ENCODE data around the gene PIGN.
"Not testable (repeated sequence)": the region's sequence is repeated elsewhere in the genome, so short reads cannot be mapped to it uniquely, and the experiment has no call there.

Gene PIGN

DNA sequence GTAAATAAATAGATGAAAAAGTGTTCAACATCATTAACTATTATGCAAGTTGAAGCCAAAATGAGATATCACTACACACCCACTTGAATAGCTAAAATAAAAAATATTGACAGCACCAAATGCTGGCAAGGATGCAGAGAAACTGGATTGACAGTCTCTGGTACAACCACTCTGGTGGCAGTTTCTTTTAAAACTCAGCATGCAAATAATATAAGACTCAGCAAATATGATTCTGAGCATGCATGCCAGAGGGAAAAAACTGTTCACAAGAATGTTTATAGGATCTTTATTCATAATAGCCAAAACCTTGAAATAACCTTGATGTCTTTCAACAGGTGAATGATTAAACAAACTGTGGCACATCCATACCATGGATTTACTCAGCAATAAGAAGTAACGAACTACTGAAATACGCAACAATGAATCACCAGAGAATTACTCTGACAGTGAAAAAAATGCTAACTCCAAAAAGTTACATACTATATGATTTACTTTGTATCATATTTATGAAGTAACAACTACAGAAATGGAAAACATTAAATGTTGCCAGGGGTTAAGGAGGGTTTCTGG lies 131.8 kb downstream of the PIGN start:
- DNase-seq = no peak

DNA sequence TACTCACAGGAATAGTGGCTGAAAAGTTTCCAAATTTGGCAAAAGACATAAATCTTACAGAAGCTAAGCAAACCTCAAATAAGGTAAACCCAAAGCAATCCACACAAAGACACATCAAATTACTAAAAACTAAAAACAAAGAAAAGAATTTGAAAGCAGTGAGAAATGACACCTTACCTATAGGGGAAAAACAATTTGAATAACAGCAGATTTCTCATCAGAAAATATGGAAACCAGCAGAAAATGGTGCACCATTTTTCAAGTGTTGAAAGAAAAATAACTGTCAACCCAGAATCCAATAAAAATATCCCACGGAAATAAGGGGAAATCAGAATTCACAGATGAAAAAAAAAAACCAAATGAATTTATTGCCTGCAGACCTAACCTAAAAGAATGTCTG lies 138.6 kb downstream of the PIGN start:
- DNase-seq = no peak

DNA sequence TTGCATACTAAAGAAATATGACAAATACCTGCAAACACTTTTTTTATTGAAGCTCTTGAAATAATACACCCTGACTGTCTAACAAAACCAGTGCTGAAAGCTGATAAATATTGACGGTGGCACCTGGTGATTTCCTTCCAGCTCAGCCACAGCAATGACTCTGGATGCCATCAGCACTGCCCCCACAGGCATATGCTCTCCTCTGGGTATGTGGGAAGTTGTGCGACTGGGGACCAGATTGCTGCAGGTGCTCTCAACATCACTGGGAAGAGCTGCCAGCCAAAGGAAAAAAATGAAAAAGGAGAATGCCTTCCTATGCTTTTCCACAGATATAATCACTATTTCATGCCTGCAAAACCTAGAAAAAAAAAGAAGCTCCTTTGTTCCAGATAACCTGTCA lies 141.5 kb downstream of the PIGN start:
- DNase-seq = no peak

DNA sequence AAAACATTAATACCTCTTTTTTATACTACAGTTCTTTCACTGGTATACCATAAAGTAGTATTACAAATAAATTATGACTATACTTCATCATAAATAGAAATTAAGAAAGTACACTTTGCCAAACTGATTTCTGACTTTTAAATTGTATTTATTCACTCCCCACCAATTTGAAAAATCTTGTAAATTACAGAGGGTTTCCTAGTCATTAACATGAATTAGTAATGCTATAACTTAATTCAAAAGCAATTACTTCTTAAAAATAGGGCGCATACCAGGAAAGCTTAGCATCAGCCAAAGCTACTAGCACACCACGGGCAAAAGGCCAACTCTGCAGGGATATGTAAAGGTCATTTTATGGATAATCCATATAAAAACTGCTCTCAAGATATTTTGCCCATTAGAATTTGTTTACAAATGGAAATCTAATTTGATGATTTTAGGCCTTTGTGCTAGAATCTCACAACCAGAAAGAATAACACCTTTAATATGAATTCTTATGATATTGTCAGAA lies 142.3 kb downstream of the PIGN start:
- DNase-seq = no peak

DNA sequence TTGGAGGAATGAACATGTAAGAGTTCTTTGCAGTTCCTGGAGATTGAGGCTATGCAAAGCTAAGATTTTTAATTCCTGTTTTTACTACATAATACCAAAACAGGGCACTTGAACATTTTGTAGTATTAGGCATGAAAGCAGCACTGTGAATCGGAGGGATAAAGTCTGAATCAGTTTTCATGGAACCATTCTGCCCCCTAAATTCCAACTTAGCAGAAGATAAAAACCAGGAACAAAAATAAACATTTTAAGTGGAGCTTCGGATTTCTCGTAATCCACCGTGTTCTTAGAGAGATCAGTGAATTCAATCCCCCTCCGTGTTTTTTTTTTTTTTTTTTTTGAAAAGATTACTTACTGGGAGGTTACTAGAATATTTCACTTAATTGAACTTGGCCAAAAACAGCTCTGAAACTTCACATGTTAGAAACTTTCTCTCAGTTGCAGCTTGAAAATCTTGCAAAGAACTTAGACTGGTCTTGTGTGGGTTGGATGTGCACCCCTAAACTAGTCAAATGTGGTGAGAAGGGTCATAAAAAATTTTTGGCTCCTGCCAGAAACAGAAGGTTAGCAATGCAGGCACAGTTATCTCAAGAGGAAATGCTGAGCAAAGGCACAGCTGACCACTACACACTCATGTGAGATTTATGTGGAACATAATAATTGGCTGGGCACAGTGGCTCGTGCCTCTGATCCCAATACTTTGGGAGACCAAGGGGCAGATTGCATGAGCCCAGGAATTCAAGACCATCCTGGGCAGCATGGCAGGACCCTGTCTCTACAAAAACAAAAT lies 148.7 kb downstream of the PIGN start:
- no peak for DNase-seq

DNA sequence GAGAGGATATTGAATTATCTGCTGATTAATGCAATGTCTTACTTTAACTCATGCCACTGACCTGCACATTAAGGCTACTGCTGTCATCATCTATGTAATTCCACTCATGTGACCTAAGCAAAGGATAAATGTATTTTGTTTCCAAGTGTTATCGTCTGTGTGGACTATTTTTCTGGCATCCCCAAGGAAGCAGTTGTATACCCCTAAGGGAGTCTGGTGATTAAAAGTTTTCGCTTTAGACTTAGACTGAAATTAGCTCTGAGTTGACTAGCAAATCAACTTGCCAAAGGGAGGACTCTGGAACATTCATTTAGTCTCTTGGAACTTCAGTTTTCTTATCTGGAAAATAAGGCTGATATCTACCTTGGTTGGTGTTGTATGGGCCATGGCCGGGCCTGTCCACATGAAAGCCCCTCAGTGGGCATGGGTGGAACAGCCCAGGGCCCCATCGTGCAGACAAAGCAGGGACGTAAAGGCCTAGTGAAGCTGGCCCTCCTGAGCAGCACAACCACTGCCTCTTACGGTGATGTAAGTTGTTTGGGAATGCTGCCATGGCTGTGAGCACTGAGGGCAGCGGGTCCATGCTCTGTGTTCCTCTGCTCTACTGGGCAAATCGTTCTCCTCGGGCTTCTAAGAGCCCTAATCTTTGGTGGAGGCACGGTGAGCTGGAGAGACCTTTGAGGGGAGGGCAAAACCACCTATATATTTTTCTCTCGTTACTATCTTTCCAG lies 149.7 kb downstream of the PIGN start:
- DNase-seq = no peak

DNA sequence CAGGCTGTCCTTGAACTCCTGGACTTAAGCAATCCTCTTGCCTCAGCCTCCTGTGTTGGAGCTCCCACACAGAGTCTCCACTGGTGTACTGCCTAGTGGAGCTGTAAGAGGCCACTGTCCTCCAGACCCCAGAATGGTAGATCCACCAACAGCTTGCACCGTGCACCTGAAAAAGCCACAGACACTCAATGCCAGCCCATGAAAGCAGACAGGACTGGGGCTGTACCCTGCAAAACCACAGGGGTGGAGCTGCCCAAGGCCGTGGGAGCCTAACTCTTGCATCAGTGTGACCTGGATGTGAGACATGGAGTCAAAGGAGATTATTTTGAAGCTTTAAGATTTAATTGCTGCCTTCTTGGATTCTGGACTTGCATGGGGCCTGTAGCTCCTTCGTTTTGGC lies 152.6 kb downstream of the PIGN start:
- not testable (repeated sequence) for DNase-seq

DNA sequence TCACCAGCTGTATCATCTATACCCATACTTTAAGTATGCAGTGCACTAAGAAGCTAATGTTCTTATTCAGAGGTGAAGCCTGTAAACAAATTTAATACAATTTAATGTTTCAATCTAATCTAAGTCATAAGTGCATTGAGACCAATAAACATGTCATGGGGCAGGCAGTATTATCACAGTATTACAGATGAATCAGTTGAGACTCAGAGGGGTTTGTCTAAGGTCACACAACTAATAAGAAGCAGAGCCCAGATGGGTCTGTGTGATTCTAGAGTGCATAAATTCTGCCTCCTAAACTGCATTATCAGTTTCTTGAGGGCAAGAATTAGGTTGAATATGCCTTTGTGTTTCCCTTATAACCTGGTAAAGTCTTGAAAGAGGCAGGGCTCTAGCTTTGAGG lies 153.1 kb downstream of the PIGN start:
- DNase-seq = no peak

DNA sequence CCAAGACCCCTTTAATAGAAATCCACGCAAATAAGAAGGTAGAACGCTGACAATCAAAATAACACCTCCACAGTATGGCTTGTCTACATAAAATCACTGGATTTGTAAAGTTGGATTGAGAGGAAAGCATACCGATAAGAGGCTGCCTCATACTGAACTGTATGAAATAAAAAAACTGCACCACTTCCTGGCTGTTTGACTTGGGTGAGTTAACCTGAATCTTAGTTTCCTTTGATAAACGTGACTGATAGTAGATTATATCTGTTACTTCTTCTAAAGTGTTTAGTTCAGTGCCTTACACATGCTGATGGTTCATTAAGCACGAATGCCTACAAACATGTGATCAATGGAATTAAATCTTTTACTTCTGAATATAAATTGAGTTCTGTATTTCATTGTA lies 153.6 kb downstream of the PIGN start:
- no peak for DNase-seq

DNA sequence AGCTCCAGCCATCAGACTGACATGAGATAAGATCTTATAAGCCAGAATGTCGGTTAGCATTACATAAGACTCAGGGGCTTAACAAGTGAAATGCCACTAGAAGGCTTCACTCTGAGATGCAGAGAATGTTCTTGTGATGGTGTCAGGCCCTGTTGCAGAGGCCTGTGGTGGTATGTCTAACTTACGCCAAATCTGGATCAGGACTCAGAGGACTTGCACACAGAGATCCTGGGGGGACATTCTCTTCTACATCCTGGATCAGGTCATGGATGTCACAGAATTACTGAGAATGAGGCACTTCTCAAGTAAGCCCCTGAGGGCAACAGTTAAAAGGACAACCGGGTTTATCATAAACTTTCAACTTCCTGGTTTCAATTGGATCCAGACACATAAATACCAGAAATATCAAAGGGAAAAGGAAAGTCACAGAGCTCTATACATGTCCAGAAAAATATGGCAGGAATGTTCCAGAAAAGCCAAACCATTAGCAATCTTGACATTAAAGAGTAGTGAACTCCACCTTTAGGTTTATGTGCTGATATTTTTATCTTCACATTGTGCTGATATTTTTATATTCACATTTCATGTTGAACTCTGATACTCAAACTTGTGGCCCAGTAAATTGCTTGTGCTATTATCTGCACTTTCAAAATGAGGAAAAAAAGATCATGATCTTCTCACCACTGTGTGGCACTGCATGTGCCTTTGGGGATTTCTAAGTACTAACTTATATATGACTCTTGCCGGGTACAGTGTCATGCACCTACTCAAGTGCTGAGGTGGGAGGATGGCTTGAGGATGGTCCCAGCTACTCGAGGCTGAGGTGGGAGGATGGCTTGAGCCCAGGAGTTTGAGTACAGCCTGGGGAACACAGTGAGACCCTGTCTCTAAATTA lies 156.5 kb downstream of the PIGN start:
- DNase-seq = no peak

DNA sequence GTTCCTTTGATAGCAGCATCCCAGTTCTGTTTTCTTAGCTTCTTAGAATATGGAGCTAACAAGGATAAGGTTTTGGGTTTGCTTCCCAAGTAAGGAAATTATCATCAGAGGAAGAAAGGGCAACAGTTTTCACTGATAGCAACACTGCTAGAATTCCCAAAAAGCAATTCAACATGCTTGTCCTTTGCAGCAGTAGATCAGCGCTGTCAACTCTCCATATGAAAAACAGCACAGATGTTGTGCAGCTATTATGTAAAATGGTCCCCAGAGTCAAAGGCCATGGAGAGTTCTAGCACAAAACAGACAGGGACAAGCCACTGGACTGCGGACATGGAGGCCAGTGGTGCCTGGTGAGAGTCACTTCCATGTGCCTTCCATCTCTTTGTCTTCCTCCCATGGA lies 158.1 kb downstream of the PIGN start:
- DNase-seq = no peak

DNA sequence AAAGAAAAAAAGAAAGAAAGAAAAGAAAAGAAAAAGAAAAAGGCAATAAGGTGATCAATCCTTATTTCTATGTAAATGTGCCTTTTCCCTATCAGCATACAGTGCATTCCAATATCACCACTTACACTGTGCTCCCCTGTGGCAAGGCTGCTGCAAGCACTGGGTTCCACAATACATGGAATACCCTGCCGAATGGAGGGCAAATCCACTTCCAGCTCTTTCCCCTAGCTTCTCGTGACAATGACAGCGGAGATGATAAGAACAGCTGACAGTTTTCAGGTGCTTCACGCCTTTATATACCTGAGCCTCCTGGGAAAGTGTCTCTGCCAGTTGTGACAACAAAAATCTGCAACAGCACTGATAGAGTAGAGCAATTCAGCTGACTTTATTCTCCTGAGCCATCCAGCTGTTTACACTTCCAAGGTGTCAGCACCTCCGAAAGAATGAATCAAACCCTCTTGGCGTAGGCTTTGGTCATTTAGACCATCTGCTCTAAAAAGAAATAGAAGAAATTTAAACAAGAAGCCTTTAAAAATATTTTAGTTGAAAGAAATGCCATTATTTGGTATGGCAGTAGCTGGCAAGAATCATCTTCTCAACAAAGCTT lies 158.8 kb downstream of the PIGN start:
- no peak for DNase-seq

DNA sequence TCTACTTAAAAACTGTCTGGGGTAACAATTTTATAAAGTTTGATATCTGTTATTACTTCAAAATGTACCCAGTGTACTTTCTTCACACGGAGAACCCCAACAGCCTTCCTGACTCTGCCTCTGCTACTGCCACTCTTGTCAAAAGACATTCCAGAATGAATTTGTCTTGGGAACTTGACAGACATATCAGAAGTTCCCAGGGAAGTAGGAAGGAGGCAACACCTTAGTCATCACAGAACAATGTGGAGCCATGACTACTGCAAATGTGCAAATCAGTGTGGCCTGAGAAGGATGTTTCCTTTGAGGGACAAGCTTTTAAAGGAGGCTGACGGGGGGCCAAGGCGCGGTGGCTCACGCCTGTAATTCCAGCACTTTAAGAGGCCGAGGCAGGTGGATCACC lies 160.3 kb downstream of the PIGN start:
- no peak for DNase-seq

DNA sequence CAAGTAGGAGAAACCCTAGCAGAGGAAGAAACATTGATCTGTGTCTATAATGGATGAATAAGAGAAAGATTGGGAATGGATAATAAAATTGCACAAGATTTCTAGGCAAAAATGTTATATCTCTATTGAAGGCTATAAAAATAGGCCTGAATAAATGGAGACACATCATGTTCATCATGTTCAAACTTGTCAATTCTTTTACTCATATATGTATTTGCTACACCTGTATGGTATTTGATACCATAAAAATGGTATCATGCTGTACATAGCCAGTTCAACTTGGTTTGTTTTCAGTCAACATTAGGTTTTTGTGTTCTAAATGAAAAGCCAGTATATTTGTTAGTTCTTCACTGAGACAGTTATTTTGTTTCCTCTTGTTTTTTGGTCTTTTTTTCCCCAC lies 161.9 kb downstream of the PIGN start:
- DNase-seq = no peak

DNA sequence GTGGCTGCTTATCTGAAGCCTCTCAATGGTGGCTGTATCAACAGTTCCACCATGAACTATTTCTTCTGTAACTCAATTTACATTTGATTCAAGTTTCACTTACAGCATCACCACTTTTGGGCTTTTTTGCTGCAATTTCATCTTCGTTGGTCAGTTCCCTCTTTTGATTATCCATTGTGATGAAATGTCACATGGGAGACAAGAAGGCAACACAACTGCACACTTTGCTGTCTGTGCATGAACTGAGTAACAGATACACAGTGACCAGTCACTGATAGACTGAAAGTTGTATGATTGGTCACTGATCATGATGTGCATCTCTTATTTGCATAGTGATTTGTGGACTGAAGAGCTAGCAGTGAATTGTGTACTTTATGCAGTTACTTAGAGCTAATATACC lies 163.3 kb downstream of the PIGN start:
- DNase-seq = no peak

DNA sequence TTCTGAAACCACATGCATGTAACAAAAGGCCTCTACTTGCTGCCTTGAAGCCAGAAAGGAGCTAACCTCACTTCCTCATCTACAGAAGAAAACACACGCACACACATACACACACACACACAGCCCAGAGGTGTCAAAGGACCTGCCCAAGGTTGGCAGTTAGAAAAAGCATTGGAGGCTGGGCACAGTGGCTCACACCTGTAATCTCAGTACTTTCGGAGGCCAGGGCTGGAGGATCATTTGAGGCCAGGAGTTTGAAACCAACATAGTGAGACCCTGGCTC lies 168.2 kb downstream of the PIGN start:
- no peak for DNase-seq

DNA sequence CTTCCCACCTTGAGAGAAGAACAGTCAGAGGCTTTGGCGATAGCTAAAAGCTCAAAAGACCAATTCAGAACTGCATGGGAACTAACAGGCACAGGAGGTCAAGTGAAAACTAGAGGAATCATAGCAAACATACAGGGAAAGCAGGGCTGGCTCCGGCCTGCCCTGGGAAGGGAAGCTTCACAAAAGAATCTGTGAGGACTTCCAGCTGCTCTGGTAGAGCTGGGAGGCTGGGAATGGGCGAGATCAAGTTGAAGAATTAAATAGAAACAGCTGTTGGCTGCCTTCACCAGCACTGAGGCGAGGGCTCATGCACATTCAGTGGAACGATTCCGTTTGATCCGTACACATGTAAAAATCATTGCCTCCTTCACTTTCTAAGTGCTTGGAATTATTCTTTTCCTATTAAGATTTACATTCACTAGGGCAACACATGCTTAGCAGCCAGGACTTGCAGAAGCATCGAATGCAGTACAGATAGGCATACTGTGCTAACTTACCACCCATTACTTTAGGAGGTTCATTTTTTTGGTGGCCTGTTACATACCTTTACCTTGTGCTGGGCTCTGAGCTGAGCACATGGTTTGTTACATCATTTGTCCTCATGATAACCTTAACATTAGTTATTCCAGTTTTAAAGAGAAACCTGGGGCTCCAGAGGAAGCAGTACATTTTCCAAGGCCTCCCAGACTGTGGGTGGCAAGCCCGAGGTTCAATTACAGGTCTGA lies 168.7 kb downstream of the PIGN start:
- no peak for DNase-seq

DNA sequence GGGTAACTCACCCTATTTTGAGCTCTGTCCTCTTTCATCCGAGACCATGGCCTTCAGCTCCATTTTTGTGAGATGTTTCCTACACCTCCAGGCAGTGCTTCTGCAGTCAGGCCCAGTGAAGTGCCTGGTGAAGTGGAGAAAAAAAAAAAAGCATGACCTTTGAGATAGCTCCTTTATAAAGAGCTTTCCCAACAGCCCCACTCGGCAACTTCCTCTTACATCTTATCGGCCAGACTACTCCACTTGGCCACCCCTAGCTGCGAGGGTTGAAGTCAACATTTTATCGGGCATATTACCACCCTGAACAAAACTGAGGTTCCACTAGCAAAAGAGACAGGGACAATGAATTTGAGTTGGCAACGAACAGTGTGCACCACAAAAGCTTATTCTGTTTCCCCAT lies 169.2 kb downstream of the PIGN start:
- DNase-seq = no peak

DNA sequence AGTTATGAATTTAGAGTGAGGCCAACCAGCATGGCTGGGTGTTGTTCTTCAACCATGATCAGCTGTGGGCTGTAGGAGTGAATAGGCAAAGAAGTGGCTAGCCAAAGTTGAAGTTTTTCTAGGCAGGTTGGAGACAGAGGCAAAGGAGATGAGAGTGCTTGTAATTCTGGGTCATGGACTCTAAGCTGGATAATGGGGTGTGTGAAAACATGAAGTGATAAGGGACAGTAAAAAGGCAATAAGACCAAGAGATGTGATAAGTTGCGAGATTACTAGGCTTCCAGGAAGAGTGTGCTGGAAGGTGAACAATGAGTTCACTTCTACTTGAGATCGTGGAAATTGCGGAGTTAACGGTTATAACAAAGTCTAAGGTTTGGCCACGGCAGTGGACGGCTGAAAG lies 175.4 kb downstream of the PIGN start:
- no peak for DNase-seq

DNA sequence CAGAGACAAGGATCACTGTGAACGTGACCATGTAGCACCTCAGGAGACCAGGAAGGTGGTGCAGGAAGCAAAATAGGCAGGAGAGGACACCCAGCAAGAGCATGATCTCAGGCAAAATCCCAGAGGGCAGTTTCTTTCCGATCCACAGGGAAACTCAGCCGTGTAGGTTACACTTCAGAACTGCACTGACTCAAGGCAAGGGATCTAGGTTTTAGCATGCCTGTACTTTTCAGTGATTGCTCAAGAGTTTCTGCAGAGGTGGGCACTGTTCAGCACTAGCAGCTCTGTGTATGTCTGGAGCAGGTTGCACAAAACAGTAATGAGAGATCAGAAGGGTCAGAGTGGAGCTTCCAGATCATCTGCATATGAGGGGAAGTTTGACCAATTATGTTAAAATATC lies 177.3 kb downstream of the PIGN start:
- DNase-seq = no peak

DNA sequence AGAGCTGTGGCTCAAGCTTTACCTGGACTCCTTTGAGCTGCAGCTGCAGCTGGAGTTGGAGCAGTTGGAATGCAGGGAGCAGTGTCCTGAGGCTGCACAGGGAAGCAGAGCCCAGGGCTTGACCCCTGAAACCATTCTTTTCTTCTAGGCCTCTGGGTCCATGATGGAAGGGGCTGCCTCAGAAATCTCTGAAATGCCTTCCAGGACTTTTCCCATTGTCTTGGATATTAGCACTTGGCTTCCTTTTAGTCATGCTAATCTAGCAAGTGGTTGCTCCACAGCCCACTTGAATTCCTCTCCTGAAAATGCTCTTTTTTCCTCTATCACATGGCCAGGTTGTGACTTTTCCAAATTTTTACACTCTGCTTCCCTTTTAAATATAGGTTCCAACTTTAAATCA lies 185.5 kb downstream of the PIGN start:
- DNase-seq = no peak

DNA sequence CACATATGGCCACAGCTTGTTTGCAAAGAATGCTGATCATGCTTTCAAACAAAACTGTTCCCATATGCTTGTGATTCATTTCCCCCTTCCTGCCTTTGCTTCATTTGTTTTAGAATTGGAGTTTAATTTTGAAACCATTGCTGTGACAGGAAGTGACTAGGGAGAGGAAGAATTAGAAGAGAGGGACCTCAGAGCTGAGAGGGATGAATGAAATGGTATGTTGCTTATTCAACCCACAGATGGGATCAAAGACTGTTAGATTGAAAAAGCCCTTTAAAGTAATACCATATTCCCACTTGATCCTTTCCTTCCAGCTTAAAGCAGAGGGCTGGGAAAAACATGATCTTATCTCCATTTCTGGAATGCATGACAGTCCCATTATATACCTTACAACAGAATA lies 187.9 kb downstream of the PIGN start:
- no peak for DNase-seq
